Large intestine (tissue), 12 donors: Measurements from ENCODE around the gene LRP2. TPM values are rescaled to one million over a fixed set of nuclear protein-coding genes. Genes with fewer than 3 reads are reported as not detected.
"Not testable (repeated sequence)": the region's sequence is repeated elsewhere in the genome, so short reads cannot be mapped to it uniquely, and the experiment has no call there.

Experiments used
- DNase-seq, 2 donors: peaks; one replicate each; pipeline versions ENCODE4 v3.0.0 to v3.0.0-alpha.2; 2013
- H3K27ac ChIP-seq: one replicate; pipeline ENCODE4 v1.5.1; 2013; ENCODE audit warnings: low read length
- H3K27me3 ChIP-seq: 2 replicates; pipeline ENCODE4 v1.6.1; 2013; ENCODE audit warnings: low read length; ENCODE audit not compliant: control insufficient read depth, insufficient read depth
- H3K36me3 ChIP-seq: 2 replicates; pipeline ENCODE4 v1.6.1; 2013; ENCODE audit warnings: low read length; ENCODE audit not compliant: control insufficient read depth, insufficient read depth
- H3K4me1 ChIP-seq: one replicate; pipeline ENCODE4 v1.6.1; 2013; ENCODE audit warnings: low read length; ENCODE audit not compliant: control insufficient read depth, insufficient read depth
- H3K4me3 ChIP-seq: one replicate; pipeline ENCODE4 v1.5.1; 2013; ENCODE audit warnings: low read length
- H3K9me3 ChIP-seq: one replicate; pipeline ENCODE4 v1.6.1; 2013; ENCODE audit warnings: mild to moderate bottlenecking, low read depth, low read length, moderate library complexity; ENCODE audit not compliant: control insufficient read depth
- WGBS: methylation state at CpG from one replicate; pipeline ENCODE4 v1.1.5; 2013; ENCODE audit warnings: low lambda C conversion rate; ENCODE audit not compliant: insufficient coverage; 5-methylcytosine and 5-hydroxymethylcytosine counted together
- long read RNA-seq, 11 donors: transcript quantifications; one replicate each; lab custom pipeline, GENCODE V29; 2026
- polyA plus RNA-seq: library from polyadenylated mRNA; unstranded; fragments of 120-200 nt; gene quantifications from one replicate; pipeline ENCODE4 v1.2.1, GENCODE V29; 2013

Gene LRP2
- polyA plus RNA-seq, result 4.4 TPM
- long read RNA-seq, donor 1, result 0 reads
- long read RNA-seq, donor 2, result 0 reads
- long read RNA-seq, donor 3, result 0 reads
- long read RNA-seq, donor 4, result 0 reads
- long read RNA-seq, donor 5, result 0 reads
- long read RNA-seq, donor 6, result 0 reads
- long read RNA-seq, donor 7, result 0 reads
- long read RNA-seq, donor 8, result 0 reads
- long read RNA-seq, donor 9, result 0 reads
- long read RNA-seq, donor 10, result 0 reads
- long read RNA-seq, donor 11, result 0 reads

- DNase-seq, result peak; percentile 31 to 81
- Histone ChIP-seq H3K27me3 (peaks cover 34% of the 10 kb centered on the region), H3K27ac (peak within 1 kb of the TSS; percentile 35)
These were observed at the start of gene LRP2 for GRCh38 chr2:169362118-169362893. TSS of gene LRP2 (minus strand) at chr2:169362534. CDS start at chr2:169362399, 135 bp downstream.

GRCh38 chr2:169406891-169407290 is 44.6 kb upstream of the LRP2 start:
- no CpG with 5 or more reads among the region's 3 CpGs for WGBS
- Histone ChIP-seq H3K27me3 (no peaks in the 10 kb centered on the region), H3K36me3 (no peaks in the 10 kb centered on the region), H3K27ac (no peak overlapping the region), H3K4me1 (peaks cover 3% of the 10 kb centered on the region), H3K9me3 (no peaks in the 10 kb centered on the region), H3K4me3 (no peak overlapping the region)
- no peak for DNase-seq

More at GRCh38 chr2:169362118-169362893, at the start of gene LRP2:
- 0% methylated on average over 1 of the region's 75 CpGs for WGBS
- Histone ChIP-seq H3K4me3 (peak within 1 kb of the TSS; percentile 53), H3K4me1 (peaks cover 18% of the 10 kb centered on the region), H3K36me3 (no peaks in the 10 kb centered on the region), H3K9me3 (peaks cover 3% of the 10 kb centered on the region)

- not testable (repeated sequence) for H3K9me3 ChIP-seq, H3K4me3 ChIP-seq, DNase-seq, H3K27ac ChIP-seq, H3K36me3 ChIP-seq, H3K27me3 ChIP-seq, H3K4me1 ChIP-seq
- no CpG with 5 or more reads among the region's 13 CpGs for WGBS
These were observed 37.2 kb upstream of the LRP2 start for GRCh38 chr2:169399491-169399890.

GRCh38 chr2:169397697-169398096 is 35.4 kb upstream of the LRP2 start:
- Histone ChIP-seq H3K27me3 (no peaks in the 10 kb centered on the region), H3K4me1 (peaks cover 6% of the 10 kb centered on the region), H3K9me3 (no peaks in the 10 kb centered on the region), H3K36me3 (no peaks in the 10 kb centered on the region), H3K27ac (no peak overlapping the region), H3K4me3 (no peak overlapping the region)
- WGBS, result 80% methylated on average over 1 of the region's 2 CpGs
- peak; percentile 19 for DNase-seq

- Histone ChIP-seq H3K4me1 (peaks cover 6% of the 10 kb centered on the region), H3K36me3 (no peaks in the 10 kb centered on the region), H3K27me3 (no peaks in the 10 kb centered on the region), H3K9me3 (no peaks in the 10 kb centered on the region), H3K4me3 (no peak overlapping the region), H3K27ac (no peak overlapping the region)
- no peak for DNase-seq
- no CpG with 5 or more reads among the region's 9 CpGs for WGBS
These were observed 33.6 kb upstream of the LRP2 start for GRCh38 chr2:169395821-169396374.

GRCh38 chr2:169393068-169393590 is 30.8 kb upstream of the LRP2 start:
- WGBS, result 40% methylated on average over 1 of the region's 7 CpGs
- no peaks in the 10 kb centered on the region for H3K9me3 ChIP-seq
- H3K27ac ChIP-seq, result no peak overlapping the region
- no peak overlapping the region for H3K4me3 ChIP-seq
- no peaks in the 10 kb centered on the region for H3K36me3 ChIP-seq
- no peak for DNase-seq
- H3K27me3 ChIP-seq, result no peaks in the 10 kb centered on the region
- peaks cover 10% of the 10 kb centered on the region for H3K4me1 ChIP-seq

- Histone ChIP-seq H3K9me3 (no peaks in the 10 kb centered on the region), H3K27me3 (no peaks in the 10 kb centered on the region), H3K4me1 (peaks cover 19% of the 10 kb centered on the region), H3K36me3 (no peaks in the 10 kb centered on the region), H3K27ac (no peak overlapping the region), H3K4me3 (no peak overlapping the region)
- no CpG with 5 or more reads among the region's 1 CpG for WGBS
- no peak for DNase-seq
These were observed 28.9 kb upstream of the LRP2 start for GRCh38 chr2:169391236-169391635.

GRCh38 chr2:169388161-169388560 is 25.8 kb upstream of the LRP2 start:
- Histone ChIP-seq H3K9me3 (no peaks in the 10 kb centered on the region), H3K27ac (no peak overlapping the region), H3K4me3 (no peak overlapping the region), H3K4me1 (peaks cover 19% of the 10 kb centered on the region), H3K27me3 (no peaks in the 10 kb centered on the region), H3K36me3 (no peaks in the 10 kb centered on the region)
- DNase-seq, result no peak
- WGBS, result no CpG with 5 or more reads among the region's 3 CpGs

- no peak overlapping the region for H3K4me3 ChIP-seq
- peaks cover 15% of the 10 kb centered on the region for H3K4me1 ChIP-seq
- no CpG with 5 or more reads among the region's 2 CpGs for WGBS
- DNase-seq, result peak; percentile 53 to 79
- no peaks in the 10 kb centered on the region for H3K36me3 ChIP-seq
- H3K27me3 ChIP-seq, result no peaks in the 10 kb centered on the region
- H3K9me3 ChIP-seq, result no peaks in the 10 kb centered on the region
- peak overlapping the region; percentile 51 for H3K27ac ChIP-seq
These were observed 24.4 kb upstream of the LRP2 start for GRCh38 chr2:169386722-169387121.

- no peaks in the 10 kb centered on the region for H3K9me3 ChIP-seq
- H3K36me3 ChIP-seq, result no peaks in the 10 kb centered on the region
- H3K27me3 ChIP-seq, result no peaks in the 10 kb centered on the region
- 96% methylated on average over 4 of the region's 6 CpGs for WGBS
- H3K4me3 ChIP-seq, result no peak overlapping the region
- DNase-seq, result no peak
- no peak overlapping the region for H3K27ac ChIP-seq
- peaks cover 11% of the 10 kb centered on the region for H3K4me1 ChIP-seq
These were observed 22.5 kb upstream of the LRP2 start for GRCh38 chr2:169384816-169385215.
